GM23338 (cell line): Measurements from ENCODE around the gene CAMSAP3. TPM values are rescaled to one million over a fixed set of nuclear protein-coding genes. Genes with fewer than 3 reads are reported as not detected.

Experiments used
- ATAC-seq: fragments of 200-7000 bp; cut with Tn5 transposase; 3 replicates; pipeline ENCODE4 v1.9.1; 2020
- DNase-seq: peaks from one replicate; pipeline ENCODE4 v3.0.0-alpha.2; 2015; ENCODE audit warnings: low spot score
- H2AFZ ChIP-seq: fragments of 200-600 bp; sonication (generic); 2 replicates; pipeline ENCODE4 v1.8.0; 2016; ENCODE audit warnings: antibody characterized with exemption, mild to moderate bottlenecking, moderate library complexity
- H3F3A ChIP-seq: fragments of 200-600 bp; sonication (generic); replicated peaks from 2 replicates; pipeline ENCODE4 v1.8.0; 2017; ENCODE audit warnings: antibody characterized with exemption, mixed run types, low read depth
- H3K27ac ChIP-seq: fragments of 200-600 bp; sonication (generic); 2 replicates; pipeline ENCODE4 v1.6.1; 2016; ENCODE audit warnings: low read depth
- H3K27me3 ChIP-seq: fragments of 200-600 bp; sonication (generic); 2 replicates; pipeline ENCODE4 v1.8.0; 2016; ENCODE audit warnings: mild to moderate bottlenecking, mixed run types, moderate library complexity; ENCODE audit not compliant: insufficient read depth
- H3K36me3 ChIP-seq: fragments of 200-600 bp; sonication (generic); 2 replicates; pipeline ENCODE4 v1.8.0; 2016; ENCODE audit warnings: mild to moderate bottlenecking; ENCODE audit not compliant: insufficient read depth
- H3K4me1 ChIP-seq: fragments of 200-600 bp; sonication (generic); 2 replicates; pipeline ENCODE4 v1.8.0; 2016; ENCODE audit warnings: mild to moderate bottlenecking, moderate library complexity; ENCODE audit not compliant: insufficient read depth
- H3K4me2 ChIP-seq: fragments of 200-600 bp; sonication (generic); 2 replicates; pipeline ENCODE4 v1.7.1; 2017; ENCODE audit warnings: mixed run types
- H3K4me3 ChIP-seq: fragments of 200-600 bp; sonication (generic); 2 replicates; pipeline ENCODE4 v1.6.1; 2016; ENCODE audit warnings: mixed run types
- H3K79me2 ChIP-seq: fragments of 200-600 bp; sonication (generic); replicated peaks from 2 replicates; pipeline ENCODE4 v1.8.0; 2017; ENCODE audit warnings: mild to moderate bottlenecking; ENCODE audit not compliant: insufficient read depth
- H3K9me2 ChIP-seq: fragments of 200-600 bp; sonication (generic); 2 replicates; pipeline ENCODE4 v1.8.0; 2017; ENCODE audit not compliant: insufficient read depth
- H4K20me1 ChIP-seq: fragments of 200-600 bp; sonication (generic); replicated peaks from 2 replicates; pipeline ENCODE4 v1.8.0; 2017; ENCODE audit warnings: mild to moderate bottlenecking; ENCODE audit not compliant: insufficient read depth
- H3K27ac Mint-ChIP-seq: 2 replicates; pipeline ENCODE4 v1.8.0; 2020; ENCODE audit warnings: inconsistent platforms, mild to moderate bottlenecking, moderate library complexity, mixed read lengths
- H3K27me3 Mint-ChIP-seq: 3 replicates; pipeline ENCODE4 v1.8.0; 2022; ENCODE audit warnings: low read depth, mild to moderate bottlenecking, moderate library complexity, mixed read lengths, inconsistent platforms; ENCODE audit not compliant: insufficient read depth, poor library complexity
- H3K36me3 Mint-ChIP-seq: 3 replicates; pipeline ENCODE4 v1.8.0; 2021; ENCODE audit warnings: low read depth, mild to moderate bottlenecking, inconsistent platforms, moderate library complexity, mixed read lengths
- H3K4me1 Mint-ChIP-seq: 3 replicates; pipeline ENCODE4 v1.8.0; 2020; ENCODE audit warnings: mild to moderate bottlenecking, inconsistent platforms, mixed read lengths
- H3K4me3 Mint-ChIP-seq: 3 replicates; pipeline ENCODE4 v1.8.0; 2021; ENCODE audit warnings: moderate library complexity, mild to moderate bottlenecking, inconsistent platforms, mixed read lengths
- H3K9me3 Mint-ChIP-seq: 3 replicates; pipeline ENCODE4 v1.8.0; 2020; ENCODE audit warnings: moderate library complexity, mild to moderate bottlenecking, inconsistent platforms, mixed read lengths
- CREB1 ChIP-seq: fragments of 250-450 bp; sonication (Bioruptor Pico); IDR thresholded peaks from 2 replicates; pipeline ENCODE4 v1.5.0; 2020; ENCODE audit warnings: low read depth, mild to moderate bottlenecking, moderate library complexity
- CTCF ChIP-seq, 2 experiments: fragments of 200-600 bp in 1 of 2; sonication (generic) in 1 of 2; conservative IDR thresholded peaks; 2 replicates each; pipeline versions ENCODE4 v1.5.1 to v1.6.1; 2016 to 2017; ENCODE audit warnings: antibody characterized with exemption in 2 of 2, low read depth in 2 of 2, mild to moderate bottlenecking in 2 of 2, moderate library complexity in 1 of 2
- EZH2 ChIP-seq: fragments of 200-600 bp; sonication (generic); IDR thresholded peaks from one replicate; pipeline ENCODE4 v1.8.0; 2017; ENCODE audit warnings: antibody characterized with exemption, mild to moderate bottlenecking, low read depth; ENCODE audit not compliant: unreplicated experiment
- EZH2phosphoT487 ChIP-seq: fragments of 200-600 bp; sonication (generic); IDR thresholded peaks from one replicate; pipeline ENCODE4 v1.8.1; 2018; ENCODE audit warnings: antibody characterized with exemption; ENCODE audit not compliant: unreplicated experiment
- JUNB ChIP-seq: IDR thresholded peaks from one replicate; pipeline ENCODE4 v1.6.1; 2016; ENCODE audit warnings: antibody characterized with exemption; ENCODE audit not compliant: unreplicated experiment
- NANOG ChIP-seq: IDR thresholded peaks from 2 replicates; pipeline ENCODE4 v1.6.1; 2016; ENCODE audit warnings: antibody characterized with exemption, borderline replicate concordance
- POLR2AphosphoS5 ChIP-seq: IDR thresholded peaks from 2 replicates; pipeline ENCODE4 v1.6.1; 2016; ENCODE audit warnings: antibody characterized with exemption, low read depth
- ZNF114 ChIP-seq: fragments of 250-450 bp; sonication (Bioruptor Pico); IDR thresholded peaks from 2 replicates; pipeline ENCODE4 v1.5.0; 2020; ENCODE audit warnings: mild to moderate bottlenecking, moderate library complexity
- ZNF331 ChIP-seq: fragments of 250-450 bp; sonication (Bioruptor Pico); IDR thresholded peaks from 2 replicates; pipeline ENCODE4 v1.5.0; 2020; ENCODE audit warnings: low read depth, mild to moderate bottlenecking, moderate library complexity
- polyA plus RNA-seq: library from polyadenylated mRNA; unstranded; fragments of >200 nt; fragmentation: Nextera tagmentation; extraction: Ambion mirVana; gene quantifications from 2 replicates; pipeline ENCODE4 v1.2.1, GENCODE V29; 2016
- total RNA-seq: library from RNA; depleted of rRNA; stranded (reverse); fragments of >200 nt; shearing (Covaris generic); gene quantifications from 2 replicates; pipeline ENCODE4 v1.2.3, GENCODE V29; 2014
- TF ChIP-seq, protein P1 (sequence below): IDR thresholded peaks from one replicate; pipeline ENCODE4 v1.6.1; 2018; ENCODE audit warnings: antibody characterized with exemption; ENCODE audit not compliant: unreplicated experiment
- TF ChIP-seq, protein P2 (sequence below): IDR thresholded peaks from 2 replicates; pipeline ENCODE4 v1.6.1; 2016; ENCODE audit warnings: antibody characterized with exemption

The CAMSAP3 gene
- total and polyA plus RNA-seq, 2 experiments from 2014 or later = 6.4 to 32.2 TPM

DNA sequence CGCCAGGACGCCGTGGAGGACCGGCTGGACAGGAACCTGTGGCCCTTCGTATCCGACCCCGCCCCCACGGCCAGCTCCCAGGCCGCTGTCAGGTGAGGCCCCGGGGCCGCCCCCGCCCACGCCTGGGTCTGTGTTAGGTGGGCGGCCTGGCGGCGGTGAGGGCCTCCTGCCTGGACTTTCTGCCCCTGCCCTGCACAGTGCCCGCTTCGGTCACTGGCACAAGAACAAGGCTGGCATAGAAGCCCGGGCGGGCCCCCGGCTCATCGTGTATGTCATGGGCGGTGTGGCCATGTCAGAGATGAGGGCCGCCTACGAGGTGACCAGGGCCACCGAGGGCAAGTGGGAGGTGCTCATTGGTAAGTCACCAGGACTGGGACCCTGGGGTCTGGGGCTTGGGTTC is 51.5 kb downstream of the CAMSAP3 start:
- no peaks in the 10 kb centered on the region for H3K9me3 Mint-ChIP-seq

GRCh38 chr19:7648265-7649014 is 52.8 kb downstream of the CAMSAP3 start:
- ATAC-seq (no peak), DNase-seq (no peak)
- Histone ChIP-seq H2AFZ (no peak overlapping the region), H3K36me3 (no peaks in the 10 kb centered on the region), H3F3A (no peaks in the 10 kb centered on the region), H3K27me3 (peaks cover 19% of the 10 kb centered on the region), H3K79me2 (no peaks in the 10 kb centered on the region), H3K27ac (no peak overlapping the region), H3K4me2 (no peak overlapping the region), H3K4me1 (no peaks in the 10 kb centered on the region), H3K4me3 (no peak overlapping the region), H3K9me2 (no peaks in the 10 kb centered on the region), H4K20me1 (no peaks in the 10 kb centered on the region; the same call in 1 of the 2 replicates)
- Mint-ChIP-seq H3K4me1 (peaks cover 7% of the 10 kb centered on the region; the same call in 1 of the 3 replicates), H3K27me3 (peaks cover 29% of the 10 kb centered on the region), H3K9me3 (no peaks in the 10 kb centered on the region), H3K27ac (no peak overlapping the region), H3K4me3 (no peak overlapping the region), H3K36me3 (peaks cover 3% of the 10 kb centered on the region; the same call in 1 of the 3 replicates)
- TF ChIP-seq CREB1 (no peak), JUNB (no peak), EZH2phosphoT487 (no peak), CTCF (conservative IDR thresholded peaks at IDR 0.05; ENCODE audit: low read depth in 2 of 2) (no peak), POLR2AphosphoS5 (no peak), ZNF114 (CRISPR knock-in tag) (no peak), NANOG (no peak), ZNF331 (CRISPR knock-in tag) (no peak), EZH2 (no peak)
- TF ChIP-seq, protein P1, sequence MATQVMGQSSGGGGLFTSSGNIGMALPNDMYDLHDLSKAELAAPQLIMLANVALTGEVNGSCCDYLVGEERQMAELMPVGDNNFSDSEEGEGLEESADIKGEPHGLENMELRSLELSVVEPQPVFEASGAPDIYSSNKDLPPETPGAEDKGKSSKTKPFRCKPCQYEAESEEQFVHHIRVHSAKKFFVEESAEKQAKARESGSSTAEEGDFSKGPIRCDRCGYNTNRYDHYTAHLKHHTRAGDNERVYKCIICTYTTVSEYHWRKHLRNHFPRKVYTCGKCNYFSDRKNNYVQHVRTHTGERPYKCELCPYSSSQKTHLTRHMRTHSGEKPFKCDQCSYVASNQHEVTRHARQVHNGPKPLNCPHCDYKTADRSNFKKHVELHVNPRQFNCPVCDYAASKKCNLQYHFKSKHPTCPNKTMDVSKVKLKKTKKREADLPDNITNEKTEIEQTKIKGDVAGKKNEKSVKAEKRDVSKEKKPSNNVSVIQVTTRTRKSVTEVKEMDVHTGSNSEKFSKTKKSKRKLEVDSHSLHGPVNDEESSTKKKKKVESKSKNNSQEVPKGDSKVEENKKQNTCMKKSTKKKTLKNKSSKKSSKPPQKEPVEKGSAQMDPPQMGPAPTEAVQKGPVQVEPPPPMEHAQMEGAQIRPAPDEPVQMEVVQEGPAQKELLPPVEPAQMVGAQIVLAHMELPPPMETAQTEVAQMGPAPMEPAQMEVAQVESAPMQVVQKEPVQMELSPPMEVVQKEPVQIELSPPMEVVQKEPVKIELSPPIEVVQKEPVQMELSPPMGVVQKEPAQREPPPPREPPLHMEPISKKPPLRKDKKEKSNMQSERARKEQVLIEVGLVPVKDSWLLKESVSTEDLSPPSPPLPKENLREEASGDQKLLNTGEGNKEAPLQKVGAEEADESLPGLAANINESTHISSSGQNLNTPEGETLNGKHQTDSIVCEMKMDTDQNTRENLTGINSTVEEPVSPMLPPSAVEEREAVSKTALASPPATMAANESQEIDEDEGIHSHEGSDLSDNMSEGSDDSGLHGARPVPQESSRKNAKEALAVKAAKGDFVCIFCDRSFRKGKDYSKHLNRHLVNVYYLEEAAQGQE = no peak

More for the DNA sequence above, 51.5 kb downstream of the CAMSAP3 start:
- Histone ChIP-seq H4K20me1 (no peaks in the 10 kb centered on the region; the same call in 1 of the 2 replicates), H3K27ac (no peak overlapping the region), H3K27me3 (peaks cover 6% of the 10 kb centered on the region; the same call in 1 of the 2 replicates), H3K36me3 (no peaks in the 10 kb centered on the region), H3K79me2 (no peaks in the 10 kb centered on the region), H3K9me2 (no peaks in the 10 kb centered on the region), H3F3A (no peaks in the 10 kb centered on the region), H2AFZ (no peak overlapping the region), H3K4me3 (no peak overlapping the region), H3K4me2 (no peak overlapping the region), H3K4me1 (no peaks in the 10 kb centered on the region)
- Mint-ChIP-seq H3K27me3 (peaks cover 20% of the 10 kb centered on the region), H3K4me3 (no peak overlapping the region), H3K4me1 (peaks cover 1% of the 10 kb centered on the region; the same call in 1 of the 3 replicates), H3K27ac (no peak overlapping the region), H3K36me3 (peaks cover 3% of the 10 kb centered on the region; the same call in 1 of the 3 replicates)
- TF ChIP-seq, protein P2, sequence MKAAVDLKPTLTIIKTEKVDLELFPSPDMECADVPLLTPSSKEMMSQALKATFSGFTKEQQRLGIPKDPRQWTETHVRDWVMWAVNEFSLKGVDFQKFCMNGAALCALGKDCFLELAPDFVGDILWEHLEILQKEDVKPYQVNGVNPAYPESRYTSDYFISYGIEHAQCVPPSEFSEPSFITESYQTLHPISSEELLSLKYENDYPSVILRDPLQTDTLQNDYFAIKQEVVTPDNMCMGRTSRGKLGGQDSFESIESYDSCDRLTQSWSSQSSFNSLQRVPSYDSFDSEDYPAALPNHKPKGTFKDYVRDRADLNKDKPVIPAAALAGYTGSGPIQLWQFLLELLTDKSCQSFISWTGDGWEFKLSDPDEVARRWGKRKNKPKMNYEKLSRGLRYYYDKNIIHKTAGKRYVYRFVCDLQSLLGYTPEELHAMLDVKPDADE = no peak
- ATAC-seq (no peak), DNase-seq (no peak)
